H1 (cell line): ENCODE data around the gene CCL23. TPM values are rescaled to one million over a fixed set of nuclear protein-coding genes. Genes with fewer than 3 reads are reported as not detected.

ENCODE experiments used
- CTCF ChIA-PET: fragments of 300-600 bp; sonication (Branson Sonifier 250); formaldehyde crosslinking; loops from one replicate; lab custom pipeline; 2021; ENCODE audit not compliant: partially characterized antibody; lab: Charles Lee
- POLR2A ChIA-PET: fragments of 300-600 bp; sonication (Branson Sonifier 250); formaldehyde crosslinking; loops from one replicate; lab custom pipeline; 2021; ENCODE audit warnings: inconsistent platforms; ENCODE audit not compliant: partially characterized antibody; lab: Charles Lee
- DNase-seq, 2 experiments: peaks; one replicate each; pipeline versions ENCODE4 v3.0.0 to v3.0.0-alpha.2; 2010 to 2022; ENCODE audit warnings: low spot score in 2 of 2, low read depth in 1 of 2, mixed read lengths in 1 of 2
- FAIRE-seq: peaks from 2 replicates; lab custom pipeline; 2011; peaks lifted over from hg19 to GRCh38; lab: Jason Lieb, UNC
- H2AFZ ChIP-seq: 2 replicates; pipeline ENCODE4 v1.8.1; 2012; ENCODE audit warnings: low read length, inconsistent platforms
- H2AK5ac ChIP-seq: 2 replicates; pipeline ENCODE4 v1.6.1; 2013; ENCODE audit warnings: low read depth, low read length
- H2BK120ac ChIP-seq: replicated peaks from 2 replicates; pipeline ENCODE3; 2013; ENCODE audit warnings: low read depth, low read length, inconsistent platforms
- H2BK12ac ChIP-seq: 2 replicates; pipeline ENCODE4 v1.6.1; 2013; ENCODE audit warnings: low read depth, low read length
- H2BK15ac ChIP-seq: 2 replicates; pipeline ENCODE4 v1.6.1; 2013; ENCODE audit warnings: low read length
- H2BK20ac ChIP-seq: 2 replicates; pipeline ENCODE4 v1.6.1; 2013; ENCODE audit warnings: low read length
- H2BK5ac ChIP-seq: 2 replicates; pipeline ENCODE4 v1.6.1; 2013; ENCODE audit warnings: low read depth, low read length
- H3K14ac ChIP-seq: 2 replicates; pipeline ENCODE4 v1.6.1; 2013; ENCODE audit warnings: inconsistent platforms; ENCODE audit not compliant: insufficient read length
- H3K18ac ChIP-seq: 2 replicates; pipeline ENCODE4 v1.6.1; 2013; ENCODE audit warnings: low read length; ENCODE audit errors: extremely low read depth
- H3K23ac ChIP-seq: 2 replicates; pipeline ENCODE4 v1.6.1; 2013; ENCODE audit warnings: inconsistent platforms; ENCODE audit not compliant: insufficient read length
- H3K23me2 ChIP-seq: 2 replicates; pipeline ENCODE4 v1.6.1; 2013; ENCODE audit warnings: low read depth, low read length
- H3K27ac ChIP-seq: 2 replicates; pipeline ENCODE4 v1.6.1; 2011; ENCODE audit warnings: low read depth, low read length, inconsistent platforms
- H3K27me3 ChIP-seq, 4 experiments: replicated peaks in 1 of 4; 1 replicate in 1 of 4; 2 replicates in 3 of 4; pipeline versions ENCODE4 v1.6.1 to v1.8.1; 2011 to 2013; ENCODE audit warnings: low read length in 3 of 4, mild to moderate bottlenecking in 3 of 4, inconsistent platforms in 2 of 4, mixed read lengths in 2 of 4, moderate library complexity in 1 of 4; ENCODE audit not compliant: control insufficient read depth in 3 of 4, insufficient read depth in 3 of 4; ENCODE audit errors: extremely low read depth in 1 of 4
- H3K36me3 ChIP-seq, 4 experiments: 2 replicates each; pipeline versions ENCODE4 v1.6.1 to v1.8.1; 2011 to 2013; ENCODE audit warnings: mild to moderate bottlenecking in 4 of 4, low read length in 3 of 4, moderate library complexity in 2 of 4, control low read depth in 1 of 4, inconsistent platforms in 1 of 4; ENCODE audit not compliant: insufficient read depth in 4 of 4, control insufficient read depth in 2 of 4
- H3K4ac ChIP-seq: replicated peaks from 2 replicates; pipeline ENCODE3; 2013; ENCODE audit warnings: low read length, low read depth, mixed read lengths, inconsistent platforms; ENCODE audit not compliant: insufficient read length
- H3K4me1 ChIP-seq, 4 experiments: replicated peaks in 1 of 4; 1 replicate in 1 of 4; 2 replicates in 3 of 4; pipeline versions ENCODE4 v1.6.1 to v1.8.1; 2011 to 2013; ENCODE audit warnings: low read length in 3 of 4, inconsistent platforms in 2 of 4, mixed read lengths in 1 of 4; ENCODE audit not compliant: insufficient read depth in 4 of 4, control insufficient read depth in 3 of 4
- H3K4me2 ChIP-seq, 2 experiments: 2 replicates each; pipeline versions ENCODE4 v1.6.1 to v1.8.1; 2011 to 2013; ENCODE audit warnings: low read depth in 2 of 2, low read length in 2 of 2, control low read depth in 1 of 2, inconsistent platforms in 1 of 2, mild to moderate bottlenecking in 1 of 2; ENCODE audit not compliant: insufficient read depth in 1 of 2
- H3K4me3 ChIP-seq, 4 experiments: fragments of 200-600, 300-600 bp in 1 of 4; sonication (generic), shearing (Covaris generic), sonication (Bioruptor Twin) in 1 of 4; 2 replicates each; pipeline versions ENCODE4 v1.5.1 to v1.8.1; 2011 to 2016; ENCODE audit warnings: low read length in 4 of 4, low read depth in 3 of 4, control low read depth in 2 of 4, inconsistent platforms in 2 of 4, mild to moderate bottlenecking in 2 of 4, mixed read lengths in 1 of 4, moderate library complexity in 1 of 4; ENCODE audit not compliant: insufficient read depth in 2 of 4; ENCODE audit errors: extremely low read depth in 1 of 4
- H3K56ac ChIP-seq: replicated peaks from 2 replicates; pipeline ENCODE3; 2013; ENCODE audit warnings: low read depth, mild to moderate bottlenecking, mixed read lengths, low read length, inconsistent platforms; ENCODE audit not compliant: insufficient read length
- H3K79me1 ChIP-seq: 2 replicates; pipeline ENCODE4 v1.6.1; 2013; ENCODE audit warnings: low read depth, low read length, control low read depth
- H3K79me2 ChIP-seq, 2 experiments: 2 replicates each; pipeline versions ENCODE4 v1.6.1 to v1.8.1; 2012 to 2013; ENCODE audit warnings: low read length in 2 of 2, mild to moderate bottlenecking in 2 of 2, inconsistent platforms in 1 of 2; ENCODE audit not compliant: insufficient read depth in 2 of 2, control insufficient read depth in 1 of 2
- H3K9ac ChIP-seq, 4 experiments: replicated peaks in 1 of 4; 1 replicate in 1 of 4; 2 replicates in 3 of 4; pipeline versions ENCODE4 v1.6.1 to v1.8.1; 2011 to 2013; ENCODE audit warnings: low read depth in 3 of 4, low read length in 3 of 4, control low read depth in 2 of 4, mild to moderate bottlenecking in 2 of 4, moderate library complexity in 2 of 4, inconsistent platforms in 1 of 4; ENCODE audit errors: extremely low read depth in 1 of 4
- H3K9me3 ChIP-seq, 2 experiments: 2 replicates each; pipeline versions ENCODE4 v1.6.1 to v1.8.1; 2012 to 2013; ENCODE audit warnings: mild to moderate bottlenecking in 2 of 2, moderate library complexity in 2 of 2, control low read depth in 1 of 2, inconsistent platforms in 1 of 2, low read depth in 1 of 2, low read length in 1 of 2, mixed read lengths in 1 of 2; ENCODE audit not compliant: insufficient read depth in 2 of 2
- H4K20me1 ChIP-seq, 2 experiments: replicated peaks in 1 of 2; 2 replicates each; pipeline versions ENCODE3 to v1.8.1; 2011 to 2013; ENCODE audit warnings: inconsistent platforms in 2 of 2, low read length in 2 of 2, mild to moderate bottlenecking in 1 of 2; ENCODE audit not compliant: insufficient read depth in 2 of 2, control insufficient read depth in 1 of 2
- H4K5ac ChIP-seq: 2 replicates; pipeline ENCODE4 v1.6.1; 2013; ENCODE audit warnings: low read length, low read depth, mixed read lengths, inconsistent platforms; ENCODE audit not compliant: insufficient read length
- H4K8ac ChIP-seq: 2 replicates; pipeline ENCODE4 v1.8.0; 2013; ENCODE audit warnings: mild to moderate bottlenecking, moderate library complexity, low read length, inconsistent platforms; ENCODE audit not compliant: insufficient read depth; ENCODE audit errors: extremely low read depth
- H4K91ac ChIP-seq: replicated peaks from 2 replicates; pipeline ENCODE3; 2013; ENCODE audit warnings: low read length, mixed read lengths, inconsistent platforms; ENCODE audit not compliant: insufficient read length
- EGR1 ChIP-seq: IDR thresholded peaks from 2 replicates; pipeline ENCODE4 v1.6.1; 2011; ENCODE audit warnings: low read depth, low read length, borderline replicate concordance
- GTF2F1 ChIP-seq: IDR thresholded peaks from 2 replicates; pipeline ENCODE4 v1.6.1; 2012; ENCODE audit warnings: low read depth, low read length, improper control_type of control experiment, borderline replicate concordance
- HDAC6 ChIP-seq: IDR thresholded peaks from one replicate; pipeline ENCODE4 v1.7.1; 2012; ENCODE audit warnings: low read depth, mild to moderate bottlenecking, inconsistent platforms, low read length, moderate library complexity
- KDM4A ChIP-seq: IDR thresholded peaks from one replicate; pipeline ENCODE4 v1.7.1; 2012; ENCODE audit warnings: low read depth, mild to moderate bottlenecking, moderate library complexity, low read length, inconsistent platforms; ENCODE audit not compliant: severe bottlenecking
- KDM5A ChIP-seq: fragments of 200-600 bp; IDR thresholded peaks from 2 replicates; pipeline ENCODE4 v1.7.1; 2012; ENCODE audit warnings: mild to moderate bottlenecking, low read length, inconsistent platforms, mixed read lengths
- NANOG ChIP-seq: IDR thresholded peaks from 2 replicates; pipeline ENCODE4 v1.6.1; 2011; ENCODE audit warnings: low read length, low read depth, mild to moderate bottlenecking, inconsistent platforms; ENCODE audit not compliant: insufficient read depth, poor library complexity, severe bottlenecking
- RNF2 ChIP-seq: fragments of 200-900, 300-1000 bp; sonication (generic); IDR thresholded peaks from 2 replicates; pipeline ENCODE4 v1.7.1; 2016; ENCODE audit warnings: borderline replicate concordance, low read depth, mild to moderate bottlenecking, antibody characterized with exemption, low read length; ENCODE audit not compliant: poor library complexity, severe bottlenecking; ENCODE audit errors: missing control alignments
- SP1 ChIP-seq: IDR thresholded peaks from 2 replicates; pipeline ENCODE4 v1.6.1; 2011; ENCODE audit warnings: low read depth, low read length
- SP2 ChIP-seq: IDR thresholded peaks from 2 replicates; pipeline ENCODE4 v1.6.1; 2012; ENCODE audit warnings: mild to moderate bottlenecking, low read length, inconsistent platforms
- SP4 ChIP-seq: IDR thresholded peaks from 2 replicates; pipeline ENCODE4 v1.6.1; 2012; ENCODE audit warnings: low read length, inconsistent platforms
- WGBS, 2 experiments: shearing (Covaris generic) in 1 of 2; methylation state at CpG; one replicate each; pipeline versions ENCODE4 v1.1.6 to v1.1.7; 2013 to 2015; ENCODE audit warnings: low lambda C conversion rate in 2 of 2, mixed read lengths in 2 of 2, inconsistent platforms in 1 of 2, low coverage in 1 of 2, missing lambda C conversion rate in 1 of 2; ENCODE audit not compliant: insufficient replicate concordance in 2 of 2, insufficient coverage in 1 of 2, insufficient read length in 1 of 2; ENCODE audit errors: extremely low coverage in 1 of 2, missing lambda C conversion rate in 1 of 2; 5-methylcytosine and 5-hydroxymethylcytosine counted together
- polyA plus RNA-seq, 7 experiments: library from polyadenylated mRNA; depleted of rRNA in 3 of 7; stranded (reverse) in 5 of 7; unstranded in 2 of 7; fragments of >200 nt in 5 of 7; fragments of 200-250 nt in 2 of 7; gene quantifications; 1 replicate in 5 of 7; 2 replicates in 1 of 7; 4 replicates in 1 of 7; pipeline versions ENCODE4 v1.2.1 to v1.2.3, GENCODE V29; 2011 to 2013; ENCODE audit warnings: missing spikeins in 2 of 7, mixed read lengths in 2 of 7
- total RNA-seq: library from RNA; stranded (reverse); fragmentation: NEBNext Ultra II Directional; extraction: Animal tissue kit (Norgen Biotek cat#: 25700); gene quantifications from 2 replicates; pipeline ENCODE4 v1.2.1, GENCODE V29; 2021
- TF ChIP-seq, protein P1 (sequence below), 3 experiments: IDR thresholded peaks; 1 replicate in 2 of 3; 2 replicates in 1 of 3; pipeline versions ENCODE4 v1.5.1 to v1.6.1; 2011; ENCODE audit warnings: low read length in 3 of 3, mild to moderate bottlenecking in 3 of 3, inconsistent platforms in 2 of 3, low read depth in 1 of 3, moderate library complexity in 1 of 3; ENCODE audit not compliant: insufficient read depth in 1 of 3; ENCODE audit errors: control extremely low read depth in 1 of 3
- TF ChIP-seq, protein P2 (sequence below): IDR thresholded peaks from 2 replicates; pipeline ENCODE4 v1.6.1; 2012; ENCODE audit warnings: inconsistent platforms

CCL23 gene
- total and polyA plus RNA-seq, 2 of the 8 experiments (the other 6 are each of a cell fraction or from before 2014, with no cell fraction given) = not detected

DNA sequence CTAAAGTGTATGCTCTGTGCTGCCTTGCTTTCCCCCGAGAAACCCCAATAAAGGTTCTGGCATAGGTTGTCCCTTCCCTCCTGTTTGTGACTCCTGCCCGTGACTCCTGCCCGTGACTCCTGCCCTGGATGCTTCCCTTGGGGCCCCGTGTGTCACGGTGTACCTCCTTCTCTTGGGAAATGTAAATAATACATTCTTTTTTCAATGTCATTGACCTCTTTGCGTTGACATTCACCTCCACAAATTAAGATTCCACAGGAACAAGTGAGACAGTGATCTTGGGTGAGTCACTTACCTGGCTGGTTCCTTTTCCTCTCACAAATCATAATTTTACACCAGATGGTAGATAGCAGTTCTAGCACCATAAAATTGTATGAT is 17.1 kb downstream of the CCL23 start:
- Histone ChIP-seq H3K36me3 (no peaks in the 10 kb centered on the region), H3K4me1 (0 out of 7 replicates have a peak, but pooled peaks cover 0 to 2% (median 0%) of the 10 kb centered on the region in 4 experiments), H2AFZ (no peak overlapping the region), H3K18ac (no peak overlapping the region), H4K20me1 (no peaks in the 10 kb centered on the region), H3K23ac (no peak overlapping the region), H2BK20ac (no peak overlapping the region), H3K79me1 (no peaks in the 10 kb centered on the region), H3K79me2 (no peaks in the 10 kb centered on the region), H3K14ac (no peak overlapping the region), H3K56ac (no peak overlapping the region), H2AK5ac (no peak overlapping the region), H3K4ac (no peak overlapping the region), H3K23me2 (no peaks in the 10 kb centered on the region), H2BK12ac (no peak overlapping the region), H3K9ac (no peak overlapping the region), H3K4me2 (no peak overlapping the region), H2BK15ac (no peak overlapping the region), H3K9me3 (no peaks in the 10 kb centered on the region), H4K5ac (no peak overlapping the region), H3K27me3 (no peaks in the 10 kb centered on the region), H3K4me3 (no peak overlapping the region), H2BK120ac (no peak overlapping the region), H4K91ac (no peak overlapping the region), H4K8ac (no peak overlapping the region), H3K27ac (no peak overlapping the region), H2BK5ac (no peak overlapping the region)
- FAIRE-seq (no peak), DNase-seq (no peak)
- POLR2A ChIA-PET = no interaction called here
- whole genome bisulfite sequencing, 2 experiments = 90% methylated on average over 6 of the region's 6 CpGs; no CpG with 5 or more reads in 1 of the 2 experiments
- CTCF ChIA-PET = interaction anchor here (1.2 to 1.8 kb wide), 3 partner anchors 11 to 152 kb away, joined by 3 to 5 read pairs (median 3); no protein-coding TSS in a partner anchor
- TF ChIP-seq SP4 (no peak), KDM5A (no peak), GTF2F1 (no peak), NANOG (no peak), SP1 (no peak), RNF2 (no peak), EGR1 (no peak), HDAC6 (no peak), SP2 (no peak), KDM4A (no peak)
- TF ChIP-seq, protein P1, sequence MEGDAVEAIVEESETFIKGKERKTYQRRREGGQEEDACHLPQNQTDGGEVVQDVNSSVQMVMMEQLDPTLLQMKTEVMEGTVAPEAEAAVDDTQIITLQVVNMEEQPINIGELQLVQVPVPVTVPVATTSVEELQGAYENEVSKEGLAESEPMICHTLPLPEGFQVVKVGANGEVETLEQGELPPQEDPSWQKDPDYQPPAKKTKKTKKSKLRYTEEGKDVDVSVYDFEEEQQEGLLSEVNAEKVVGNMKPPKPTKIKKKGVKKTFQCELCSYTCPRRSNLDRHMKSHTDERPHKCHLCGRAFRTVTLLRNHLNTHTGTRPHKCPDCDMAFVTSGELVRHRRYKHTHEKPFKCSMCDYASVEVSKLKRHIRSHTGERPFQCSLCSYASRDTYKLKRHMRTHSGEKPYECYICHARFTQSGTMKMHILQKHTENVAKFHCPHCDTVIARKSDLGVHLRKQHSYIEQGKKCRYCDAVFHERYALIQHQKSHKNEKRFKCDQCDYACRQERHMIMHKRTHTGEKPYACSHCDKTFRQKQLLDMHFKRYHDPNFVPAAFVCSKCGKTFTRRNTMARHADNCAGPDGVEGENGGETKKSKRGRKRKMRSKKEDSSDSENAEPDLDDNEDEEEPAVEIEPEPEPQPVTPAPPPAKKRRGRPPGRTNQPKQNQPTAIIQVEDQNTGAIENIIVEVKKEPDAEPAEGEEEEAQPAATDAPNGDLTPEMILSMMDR (IDR thresholded peaks at IDR 0.05; ENCODE audit: control extremely low read depth in 1 of 3, insufficient read depth in 1 of 3, low read depth in 1 of 3, low read length in 3 of 3) = no peak
- TF ChIP-seq, protein P2, sequence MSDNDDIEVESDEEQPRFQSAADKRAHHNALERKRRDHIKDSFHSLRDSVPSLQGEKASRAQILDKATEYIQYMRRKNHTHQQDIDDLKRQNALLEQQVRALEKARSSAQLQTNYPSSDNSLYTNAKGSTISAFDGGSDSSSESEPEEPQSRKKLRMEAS = no peak
